ENCODE data around the gene SMYD2.

The SMYD2 gene

GRCh38 chr1:214244841-214245240 lies 36.1 kb upstream of the SMYD2 start:
- TF ChIP-seq CTCF (IDR thresholded peaks at IDR 0.05; ENCODE audit: extremely low read depth, missing control alignments): no peak
- DNase-seq (ENCODE audit: low spot score): no peak

GRCh38 chr1:214247501-214248041 lies 33.4 kb upstream of the SMYD2 start:
- no peak for DNase-seq (ENCODE audit: low spot score)
- TF ChIP-seq CTCF (IDR thresholded peaks at IDR 0.05; ENCODE audit: extremely low read depth, missing control alignments): no peak

GRCh38 chr1:214248311-214249085 lies 32.5 kb upstream of the SMYD2 start:
- no peak for DNase-seq (ENCODE audit: low spot score)
- TF ChIP-seq CTCF (IDR thresholded peaks at IDR 0.05; ENCODE audit: extremely low read depth, missing control alignments): no peak

- DNase-seq (ENCODE audit: low spot score): no peak
- TF ChIP-seq CTCF (IDR thresholded peaks at IDR 0.05; ENCODE audit: extremely low read depth, missing control alignments): no peak
These were observed 31.3 kb upstream of the SMYD2 start for GRCh38 chr1:214249651-214250050.

GRCh38 chr1:214251354-214251753 lies 29.6 kb upstream of the SMYD2 start:
- TF ChIP-seq CTCF (IDR thresholded peaks at IDR 0.05; ENCODE audit: extremely low read depth, missing control alignments): no peak
- no peak for DNase-seq (ENCODE audit: low spot score)

GRCh38 chr1:214255509-214255908 lies 25.4 kb upstream of the SMYD2 start:
- DNase-seq (ENCODE audit: low spot score): no peak
- TF ChIP-seq CTCF (IDR thresholded peaks at IDR 0.05; ENCODE audit: extremely low read depth, missing control alignments): no peak

- DNase-seq (ENCODE audit: low spot score): no peak
- TF ChIP-seq CTCF (IDR thresholded peaks at IDR 0.05; ENCODE audit: extremely low read depth, missing control alignments): no peak
These were observed 21.5 kb upstream of the SMYD2 start for GRCh38 chr1:214259353-214259977.
